HG03558 (cell line): ENCODE measurements around the gene EPS8L2.

Experiments
- ATAC-seq: cut with Tn5 transposase; IDR thresholded peaks from one replicate; pipeline ENCODE4 v1.9.1; 2021; ENCODE audit warnings: moderate number of reproducible peaks; ENCODE audit not compliant: unreplicated experiment; ENCODE audit errors: extremely low read depth

Gene EPS8L2

DNA sequence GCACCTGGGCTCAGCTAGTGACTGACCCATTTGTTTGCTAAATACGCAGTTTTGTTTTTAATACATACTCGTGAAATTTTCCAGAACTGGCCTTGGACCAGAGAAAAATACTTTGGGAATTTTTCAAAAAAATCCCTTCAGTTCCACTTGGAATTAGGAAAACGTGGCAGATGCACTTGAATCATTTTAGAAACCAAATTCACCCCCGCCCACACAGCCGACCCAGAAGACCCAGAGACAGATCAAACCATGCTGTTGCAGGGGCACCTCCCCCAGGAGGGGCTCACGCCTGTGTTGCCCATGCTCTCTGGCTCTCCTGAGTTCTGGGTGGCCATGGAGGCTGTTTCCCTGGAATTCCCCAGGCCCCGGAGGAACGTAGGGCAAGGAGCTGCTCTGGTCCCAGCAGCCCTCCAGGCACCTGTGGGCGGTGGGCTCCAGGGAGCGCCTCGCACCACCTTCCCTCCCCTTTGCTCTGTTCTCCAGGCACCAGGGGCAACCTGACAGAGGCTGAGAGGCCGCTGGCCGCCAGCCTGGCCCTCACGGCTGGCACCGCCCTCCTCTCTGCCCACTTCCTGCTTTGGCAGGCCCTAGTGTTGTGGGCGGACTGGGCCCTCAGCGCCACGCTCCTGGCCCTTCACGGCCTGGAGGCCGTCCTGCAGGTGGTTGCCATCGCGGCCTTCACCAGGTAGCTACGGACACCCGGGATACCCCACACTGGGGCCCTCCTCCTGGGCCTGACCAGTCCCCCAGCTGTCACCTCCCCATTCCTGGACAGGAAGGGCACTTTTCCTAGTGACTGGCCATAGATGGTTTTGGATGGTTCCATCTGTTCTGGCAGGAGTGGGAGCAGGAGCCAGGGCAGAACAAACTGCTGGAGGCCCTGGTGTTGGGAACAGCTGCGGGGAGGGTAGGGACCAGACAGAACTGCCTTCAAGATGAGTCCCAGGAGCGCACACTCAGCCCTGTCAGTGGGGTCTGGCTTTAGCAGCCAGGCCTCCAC lies 3.3 kb upstream of the EPS8L2 start:
- ATAC-seq = no peak

DNA sequence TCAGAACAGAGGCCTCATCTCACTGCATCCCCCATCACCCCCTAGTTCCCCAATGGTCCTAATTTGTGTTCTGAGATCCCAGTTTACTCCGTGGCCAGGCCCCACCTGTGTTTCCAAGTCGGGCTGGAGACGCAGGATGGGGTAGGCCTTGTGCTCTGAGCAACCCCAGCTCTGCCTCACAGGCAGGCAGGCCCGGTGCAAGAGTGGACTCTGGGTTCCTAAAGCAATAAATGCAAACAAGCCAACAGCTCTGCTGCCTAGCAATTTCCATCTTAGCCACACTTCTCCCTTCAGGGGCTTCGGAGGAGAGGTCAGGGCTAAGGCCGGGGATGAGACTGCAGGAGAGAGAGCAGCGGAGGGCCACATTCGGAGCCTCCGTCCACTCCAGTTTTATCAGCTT lies 2.5 kb upstream of the EPS8L2 start:
- ATAC-seq = no peak

DNA sequence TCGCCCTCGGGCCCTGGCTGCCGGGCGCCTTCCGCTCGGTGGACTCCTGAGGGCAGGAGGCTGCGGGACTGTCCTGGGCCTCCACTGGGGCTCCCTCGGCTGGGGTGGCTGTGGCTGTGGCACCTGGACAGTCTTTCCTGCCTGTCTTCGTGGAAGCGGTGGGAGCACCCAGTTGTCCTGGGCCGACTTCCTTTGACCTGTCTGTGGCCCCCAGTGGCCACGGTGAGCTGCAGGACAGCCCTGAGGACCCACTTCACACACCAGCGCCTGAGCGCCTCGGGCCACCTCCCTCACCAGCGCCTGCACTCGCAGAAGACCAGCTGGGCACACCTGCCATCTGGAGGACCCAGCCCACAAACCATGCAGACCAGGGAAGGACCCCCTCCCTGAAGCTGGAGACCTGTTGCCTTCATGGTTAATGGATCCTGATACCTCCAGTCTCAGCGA lies 1.8 kb upstream of the EPS8L2 start:
- no peak for ATAC-seq

DNA sequence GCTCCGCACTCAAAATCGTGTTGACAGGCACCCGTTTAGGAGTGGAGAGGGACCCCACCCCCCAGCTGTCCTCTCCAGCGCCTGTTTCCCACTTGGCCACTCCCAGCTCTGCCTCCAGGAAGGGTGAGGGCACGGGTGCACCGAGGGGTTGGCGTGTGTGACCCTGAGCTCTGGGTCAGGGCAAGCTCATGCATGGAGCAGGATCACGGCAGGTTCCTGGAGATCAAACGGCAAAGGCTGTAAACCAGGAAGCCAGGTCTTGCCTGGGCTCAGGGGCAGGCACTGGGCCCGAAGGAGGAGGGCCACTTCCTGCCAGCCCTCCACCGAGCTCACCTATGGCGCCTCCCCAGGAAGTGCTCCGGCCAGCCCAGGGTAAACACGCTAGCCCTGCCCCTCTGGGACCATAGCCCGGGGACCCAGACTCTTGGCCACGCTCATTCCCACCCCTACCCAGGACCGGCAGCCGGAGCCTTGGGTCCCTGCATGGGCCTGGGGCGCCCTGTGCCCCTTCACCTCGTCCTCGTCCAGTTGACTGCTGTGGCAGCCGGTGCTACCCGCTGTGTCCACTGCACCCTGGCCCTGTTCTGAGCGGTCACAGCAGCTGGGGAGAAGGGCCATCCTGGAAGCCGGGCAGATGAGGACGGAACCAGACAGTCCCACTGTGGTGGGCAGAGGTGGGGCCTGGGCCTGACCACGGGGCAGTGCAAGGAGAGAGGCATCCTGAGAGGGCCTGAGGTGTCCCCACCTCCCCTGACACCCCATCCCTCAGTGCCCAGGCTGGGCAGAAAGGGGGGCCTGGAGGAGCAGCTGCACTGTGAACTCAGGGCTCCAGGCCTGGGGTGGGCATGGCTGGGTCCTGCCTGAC lies 1.0 kb upstream of the EPS8L2 start:
- no peak for ATAC-seq

DNA sequence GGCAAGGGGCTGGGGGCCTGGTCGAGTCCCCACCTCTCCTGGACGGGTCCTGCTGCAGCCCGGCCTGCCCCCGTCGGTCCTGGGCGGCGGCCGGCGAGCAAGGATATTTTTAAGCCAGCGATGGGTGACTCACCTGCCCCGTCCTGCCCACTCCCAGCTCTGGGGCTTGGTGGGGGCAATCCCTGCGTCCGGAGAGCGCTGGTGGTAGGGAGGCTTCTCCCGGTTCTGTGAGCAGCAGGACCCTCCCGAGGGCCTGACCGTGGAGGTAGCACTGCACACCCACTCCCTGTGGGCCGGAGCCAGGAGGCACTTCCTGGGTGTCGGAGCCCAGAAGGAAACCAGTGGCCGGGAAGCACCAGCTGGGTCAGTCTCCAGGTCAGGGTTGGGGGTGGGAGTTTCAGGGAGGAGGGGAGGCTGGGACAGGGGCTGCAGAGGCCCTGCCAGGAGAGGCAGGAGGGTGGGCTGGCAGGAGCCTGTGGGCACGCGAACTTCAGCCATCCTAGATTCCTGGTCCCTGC lies 467 bp downstream of the EPS8L2 start:
- ATAC-seq = no peak

DNA sequence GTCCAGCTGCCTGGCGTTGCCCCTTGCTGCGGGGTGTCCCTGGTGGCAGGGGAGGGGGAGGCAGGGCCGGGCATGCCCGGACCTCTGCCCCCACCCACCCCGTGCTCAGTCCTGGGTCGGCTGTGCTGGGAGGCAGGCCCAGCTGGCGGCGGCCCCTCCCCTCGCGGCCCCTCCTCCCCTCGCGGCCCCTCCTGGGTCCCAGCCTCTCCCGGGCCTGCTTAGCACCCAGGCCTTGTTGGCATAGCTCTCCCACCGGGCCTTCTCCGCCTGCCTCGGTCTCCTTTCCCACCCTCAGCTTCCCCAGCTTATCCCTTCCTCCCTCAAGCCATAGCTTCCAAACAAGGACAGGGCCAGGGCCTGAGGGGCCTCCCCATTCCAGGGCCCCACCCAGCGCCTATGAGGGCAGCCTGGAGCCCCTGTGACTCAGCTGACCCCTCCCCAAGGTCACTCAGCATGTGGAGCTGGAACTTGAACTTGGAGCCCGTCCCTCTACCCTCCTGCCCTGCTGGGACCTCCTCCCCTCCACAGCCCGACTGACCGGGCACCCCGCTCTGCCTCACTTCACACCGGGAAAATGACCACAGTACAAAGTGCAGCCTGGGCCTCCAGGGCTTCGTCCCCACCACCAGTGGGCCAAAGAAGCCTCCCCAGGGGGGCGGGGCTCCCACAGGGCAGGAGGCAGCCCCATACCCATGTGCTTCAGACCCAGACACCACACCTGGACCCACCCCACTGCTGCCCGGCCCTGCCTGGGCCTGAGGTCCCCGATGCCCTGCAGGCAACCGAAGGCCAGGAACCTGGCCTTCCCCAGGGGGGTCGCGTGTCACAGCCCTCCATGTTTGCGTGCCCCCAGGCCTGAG lies 1.2 kb downstream of the EPS8L2 start:
- ATAC-seq = no peak

DNA sequence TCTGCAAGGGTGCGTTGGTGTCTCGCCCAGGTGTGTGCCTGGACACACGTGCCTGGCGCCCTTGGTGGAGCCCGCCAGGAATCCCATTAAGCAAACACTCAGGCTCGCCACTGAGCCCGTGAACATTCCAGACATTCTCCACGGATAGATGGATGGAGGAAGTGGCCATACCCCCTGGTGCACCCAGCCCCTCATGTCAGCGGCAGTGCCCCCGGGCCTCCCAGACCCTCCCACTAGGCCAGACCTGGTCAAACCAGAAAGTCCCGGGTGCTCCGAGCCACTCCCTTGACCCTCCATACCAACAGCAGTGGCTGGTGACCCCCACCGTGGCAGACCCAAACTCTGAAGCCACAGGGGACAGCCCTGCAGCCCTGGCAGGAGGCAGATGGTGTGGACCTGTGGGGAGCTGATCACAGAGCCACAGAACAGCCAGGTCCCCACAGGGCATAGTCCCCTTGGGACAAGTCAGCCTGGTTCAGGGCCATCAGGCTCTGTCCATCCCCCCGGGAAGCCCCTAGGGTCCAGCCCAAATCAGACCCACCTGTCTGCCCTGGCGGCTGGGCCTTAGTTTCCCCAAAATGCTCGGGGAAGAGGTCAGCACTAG lies 1.9 kb downstream of the EPS8L2 start:
- no peak for ATAC-seq

DNA sequence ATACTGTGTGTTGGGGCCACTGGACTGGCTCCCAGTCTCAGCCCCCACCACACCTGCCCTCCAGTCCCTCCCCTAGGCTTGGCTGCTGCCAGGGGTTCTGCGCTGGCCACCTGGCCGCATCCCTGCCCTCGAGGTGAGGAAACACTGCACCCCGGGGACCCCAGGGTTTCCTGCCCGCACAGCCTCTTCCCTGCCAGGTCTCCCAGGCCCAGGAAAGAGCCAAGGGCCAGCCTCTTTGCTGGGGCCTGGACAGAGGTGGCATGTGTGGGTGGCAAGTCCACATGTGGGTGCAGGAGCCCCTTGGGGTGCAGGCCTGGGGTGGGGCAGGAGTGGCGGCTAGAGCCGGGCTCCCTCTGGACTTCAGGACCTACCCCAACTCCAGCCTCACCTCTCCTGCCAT lies 2.5 kb downstream of the EPS8L2 start:
- ATAC-seq = no peak

DNA sequence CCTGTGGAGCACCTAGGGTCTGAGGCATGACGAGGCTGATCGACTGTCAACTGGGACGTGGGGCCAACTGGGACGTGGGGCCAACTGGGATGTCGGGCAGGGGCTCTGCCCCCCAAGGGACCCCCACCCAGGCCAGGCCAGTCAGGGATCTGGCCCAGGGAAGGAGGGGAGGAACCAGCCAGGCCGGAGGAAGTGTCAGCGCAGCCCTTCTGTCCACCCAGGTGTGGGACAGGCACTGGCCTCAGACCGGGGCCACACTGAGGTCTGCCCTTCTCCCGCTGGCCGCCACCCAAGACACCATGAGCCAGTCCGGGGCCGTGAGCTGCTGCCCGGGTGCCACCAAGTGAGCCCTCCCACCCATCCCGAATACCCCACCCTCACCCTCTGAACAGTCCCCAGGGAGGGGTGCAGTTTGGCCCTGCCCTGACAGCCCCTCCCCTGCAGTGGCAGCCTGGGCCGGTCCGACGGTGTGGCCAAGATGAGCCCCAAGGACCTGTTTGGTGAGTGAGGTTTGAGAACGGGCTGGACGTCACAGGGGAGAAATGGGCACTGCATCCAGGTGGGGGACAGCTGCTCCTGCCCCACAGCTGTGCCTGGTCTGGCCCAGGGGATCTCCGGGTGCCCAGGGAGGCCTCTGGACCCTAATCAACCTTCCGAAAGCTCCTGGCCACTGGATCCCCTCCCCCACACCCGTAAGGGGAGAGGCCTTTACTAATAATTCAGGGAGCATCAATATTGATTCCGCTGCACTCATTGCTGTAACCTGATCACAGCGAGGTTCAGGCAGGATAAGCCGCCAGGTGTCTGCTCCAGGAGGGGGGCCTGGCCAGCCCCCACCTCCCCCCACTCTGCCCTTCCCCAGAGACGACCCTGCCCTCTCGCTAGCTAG lies 3.3 kb downstream of the EPS8L2 start:
- no peak for ATAC-seq

DNA sequence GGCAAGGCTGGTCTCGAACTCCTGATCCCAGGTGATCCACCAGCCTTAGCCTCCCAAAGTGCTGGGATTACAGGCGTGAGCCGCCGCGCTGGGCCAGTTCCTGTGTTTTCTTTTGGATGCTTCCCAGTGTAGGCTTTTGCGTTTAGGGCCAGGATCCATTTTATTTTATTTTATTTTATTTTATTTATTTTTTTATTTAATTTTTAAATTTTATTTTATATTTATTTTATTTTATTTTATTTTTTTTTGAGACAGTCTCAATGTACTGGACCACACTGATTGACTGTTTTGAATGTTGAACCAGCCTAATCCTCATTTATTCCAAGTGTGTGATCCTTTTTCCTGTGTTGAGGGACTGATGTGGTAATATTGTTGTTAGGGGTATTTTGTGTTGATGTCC lies 8.4 kb downstream of the EPS8L2 start:
- ATAC-seq = no peak

DNA sequence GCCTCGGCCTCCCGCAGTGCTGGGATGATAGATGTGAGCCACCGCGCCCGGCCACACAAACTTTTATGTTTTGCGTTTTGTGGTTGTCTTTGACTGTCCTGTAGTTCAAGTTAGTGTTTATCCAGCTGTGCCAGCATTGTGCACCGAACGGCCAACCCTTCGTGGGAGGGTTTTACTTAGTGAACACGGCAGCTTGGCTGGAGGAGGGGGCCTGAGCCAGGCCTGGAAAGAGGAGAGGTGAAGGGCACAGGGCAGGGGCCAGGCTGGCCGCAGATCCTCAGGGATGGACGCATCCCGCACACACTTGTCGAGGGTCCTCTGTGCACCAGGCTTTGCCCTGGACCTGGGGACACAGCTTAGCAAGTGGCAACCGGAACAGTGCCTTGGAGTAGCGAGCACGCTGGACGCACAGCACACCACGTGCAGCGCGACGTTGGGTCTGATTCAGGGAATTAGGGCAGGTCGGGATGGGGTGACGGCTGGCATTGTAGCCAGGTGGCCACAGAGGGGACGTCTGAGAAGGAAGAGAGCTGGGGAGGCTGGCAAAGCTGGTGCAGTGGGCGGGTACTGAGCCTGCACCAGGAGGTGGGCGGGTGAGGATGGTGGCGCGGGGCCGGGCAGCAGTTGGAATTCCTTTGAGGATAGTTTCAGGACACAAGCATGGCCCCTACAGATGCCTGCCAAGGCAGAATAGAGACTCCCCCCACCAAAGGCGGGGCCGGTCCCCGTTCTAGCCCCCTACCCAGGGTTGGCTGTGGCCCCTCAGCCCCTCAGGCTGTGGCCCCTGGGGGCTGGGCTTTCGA lies 13.4 kb downstream of the EPS8L2 start:
- no peak for ATAC-seq

DNA sequence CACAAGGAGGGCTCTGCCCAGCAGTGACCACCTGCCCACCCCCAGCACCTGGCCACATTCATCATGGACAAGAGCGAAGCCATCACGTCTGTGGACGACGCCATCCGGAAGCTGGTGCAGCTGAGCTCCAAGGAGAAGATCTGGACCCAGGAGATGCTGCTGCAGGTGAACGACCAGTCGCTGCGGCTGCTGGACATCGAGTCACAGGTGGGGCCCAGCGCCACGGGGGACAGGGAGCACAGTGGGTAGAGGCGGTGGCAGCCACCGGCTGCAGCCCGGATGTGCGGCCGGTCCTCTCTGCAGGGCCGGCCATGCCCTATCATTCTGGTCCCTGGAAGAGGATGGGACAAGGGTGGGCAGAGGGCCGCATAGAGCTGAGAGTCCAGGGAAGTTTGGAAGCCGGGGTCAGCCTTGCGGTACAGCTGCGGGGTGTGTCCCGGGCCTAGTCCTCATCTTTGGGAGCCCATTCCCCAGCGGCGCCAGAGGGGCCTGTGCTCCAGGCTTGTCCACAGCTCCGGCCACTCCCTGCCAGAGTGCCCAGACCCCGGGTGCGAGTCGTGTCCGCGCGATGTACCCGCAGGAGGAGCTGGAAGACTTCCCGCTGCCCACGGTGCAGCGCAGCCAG lies 14.1 kb downstream of the EPS8L2 start:
- ATAC-seq = no peak

DNA sequence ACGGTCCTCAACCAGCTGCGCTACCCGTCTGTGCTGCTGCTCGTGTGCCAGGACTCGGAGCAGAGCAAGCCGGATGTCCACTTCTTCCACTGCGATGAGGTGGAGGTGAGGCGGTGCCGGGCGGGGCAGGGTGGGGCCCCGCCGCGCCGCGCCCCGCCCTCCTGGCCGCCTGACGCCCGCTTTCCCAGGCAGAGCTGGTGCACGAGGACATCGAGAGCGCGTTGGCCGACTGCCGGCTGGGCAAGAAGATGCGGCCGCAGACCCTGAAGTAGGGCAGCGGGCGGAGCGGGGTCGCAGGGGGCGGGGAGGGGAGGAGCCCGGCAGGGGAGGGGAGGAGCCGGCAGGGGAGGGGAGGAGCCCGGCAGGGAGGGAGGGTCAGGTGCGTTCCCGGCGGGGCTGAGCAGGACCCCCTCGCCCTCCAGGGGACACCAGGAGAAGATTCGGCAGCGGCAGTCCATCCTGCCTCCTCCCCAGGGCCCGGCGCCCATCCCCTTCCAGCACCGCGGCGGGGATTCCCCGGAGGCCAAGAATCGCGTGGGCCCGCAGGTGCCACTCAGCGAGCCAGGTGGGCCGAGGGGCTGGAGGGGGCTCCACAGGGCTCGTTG lies 14.7 kb downstream of the EPS8L2 start:
- no peak for ATAC-seq

DNA sequence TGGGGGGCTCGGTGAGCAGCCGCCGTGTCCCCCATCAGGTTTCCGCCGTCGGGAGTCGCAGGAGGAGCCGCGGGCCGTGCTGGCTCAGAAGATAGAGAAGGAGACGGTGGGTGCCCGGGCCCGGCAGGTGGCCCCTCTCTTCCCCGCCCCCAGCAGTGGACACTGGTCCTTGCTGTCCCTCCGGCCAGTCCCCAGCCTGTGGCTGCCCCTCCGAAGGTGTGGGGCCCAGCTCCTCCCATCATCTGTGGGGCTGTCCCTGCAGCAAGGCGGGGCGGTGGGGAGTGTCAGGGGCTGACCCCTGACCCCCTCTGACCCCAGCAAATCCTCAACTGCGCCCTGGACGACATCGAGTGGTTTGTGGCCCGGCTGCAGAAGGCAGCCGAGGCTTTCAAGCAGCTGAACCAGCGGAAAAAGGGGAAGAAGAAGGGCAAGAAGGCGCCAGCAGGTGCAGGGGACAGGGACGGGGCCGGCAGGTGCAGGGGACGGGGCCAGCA lies 15.3 kb downstream of the EPS8L2 start:
- ATAC-seq = no peak

DNA sequence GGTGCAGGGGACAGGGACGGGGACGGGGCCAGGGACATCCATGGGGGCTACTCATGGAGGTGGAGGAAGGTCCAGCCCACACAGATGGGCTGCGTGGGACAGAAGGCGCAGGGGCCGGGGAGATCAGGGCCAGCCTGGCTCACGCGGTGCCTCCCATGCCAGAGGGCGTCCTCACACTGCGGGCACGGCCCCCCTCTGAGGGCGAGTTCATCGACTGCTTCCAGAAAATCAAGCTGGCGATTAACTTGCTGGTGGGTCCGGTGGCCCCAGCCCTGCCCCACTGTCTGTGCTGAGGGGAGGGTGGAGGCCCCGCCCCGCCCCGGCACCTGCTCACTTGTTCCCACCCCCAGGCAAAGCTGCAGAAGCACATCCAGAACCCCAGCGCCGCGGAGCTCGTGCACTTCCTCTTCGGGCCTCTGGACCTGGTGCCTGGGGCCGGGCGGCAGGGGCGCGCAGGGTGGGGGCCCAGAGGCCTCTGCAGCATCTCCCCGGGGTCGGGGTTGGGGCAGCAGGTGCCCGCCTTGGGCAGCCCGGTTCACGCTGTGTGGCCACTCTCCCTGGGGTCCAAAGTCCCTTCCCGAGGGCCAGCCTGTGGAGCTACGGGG lies 15.8 kb downstream of the EPS8L2 start:
- ATAC-seq = no peak

DNA sequence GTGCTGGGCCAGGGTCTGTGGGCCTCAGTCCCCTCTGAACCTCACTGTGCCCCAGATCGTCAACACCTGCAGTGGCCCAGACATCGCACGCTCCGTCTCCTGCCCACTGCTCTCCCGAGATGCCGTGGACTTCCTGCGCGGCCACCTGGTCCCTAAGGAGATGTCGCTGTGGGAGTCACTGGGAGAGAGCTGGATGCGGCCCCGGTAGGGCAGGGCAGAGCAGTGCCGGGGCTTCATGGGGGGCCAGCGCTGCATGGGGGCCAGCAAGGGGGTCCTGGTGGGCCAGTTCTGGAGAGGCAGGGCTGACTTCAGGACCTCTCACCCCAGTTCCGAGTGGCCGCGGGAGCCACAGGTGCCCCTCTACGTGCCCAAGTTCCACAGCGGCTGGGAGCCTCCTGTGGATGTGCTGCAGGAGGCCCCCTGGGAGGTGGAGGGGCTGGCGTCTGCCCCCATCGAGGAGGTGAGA lies 16.3 kb downstream of the EPS8L2 start:
- no peak for ATAC-seq
